SK-N-MC (cell line): ENCODE data around the gene PRAMEF33.
"Not testable (repeated sequence)": the region's sequence is repeated elsewhere in the genome, so short reads cannot be mapped to it uniquely, and the experiment has no call there.

Experiments
- EZH2 ChIP-seq: fragments of 200-600 bp; sonication (generic); IDR thresholded peaks from one replicate; pipeline ENCODE4 v1.6.1; 2017; ENCODE audit warnings: antibody characterized with exemption
- FOXP2 ChIP-seq: optimal IDR thresholded peaks from 2 replicates; pipeline ENCODE3; 2011; ENCODE audit warnings: mild to moderate bottlenecking, moderate library complexity; ENCODE audit not compliant: insufficient read depth; ENCODE audit errors: extremely low read length, control extremely low read depth
- POLR2AphosphoS5 ChIP-seq: IDR thresholded peaks from 2 replicates; pipeline ENCODE4 v1.6.1; 2012; ENCODE audit warnings: mild to moderate bottlenecking, low read depth, low read length, borderline replicate concordance

DNA sequence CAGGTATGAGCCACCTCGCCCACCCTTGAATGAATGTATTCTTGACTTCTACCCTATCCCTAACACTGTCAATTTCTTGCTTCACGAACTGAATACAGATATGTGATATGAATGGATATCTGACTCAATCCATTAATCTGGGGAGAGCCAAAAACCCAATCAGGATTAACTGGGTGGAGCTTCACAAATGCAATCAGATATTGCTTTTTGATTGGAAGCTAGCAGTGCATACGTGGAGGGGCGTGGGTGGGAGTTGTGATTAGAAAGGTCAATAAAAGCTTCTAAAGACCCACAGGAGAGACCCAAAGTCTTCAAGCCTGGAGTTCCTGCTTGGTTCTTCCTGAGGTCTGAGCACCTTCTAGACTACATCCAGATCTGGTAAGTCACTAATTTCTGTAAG is 11.9 kb downstream of the PRAMEF33 start, which contains the start of gene PRAMEF15:
- TF ChIP-seq POLR2AphosphoS5, EZH2, FOXP2: not testable (repeated sequence)
